Measurements from ENCODE around the gene ZNF512. TPM values are rescaled to one million over a fixed set of nuclear protein-coding genes. Genes with fewer than 3 reads are reported as not detected.
"Not testable (repeated sequence)": the region's sequence is repeated elsewhere in the genome, so short reads cannot be mapped to it uniquely, and the experiment has no call there.

Gene ZNF512
- total and polyA plus RNA-seq, 2 of the 13 experiments (the other 11 are each of a cell fraction or from before 2014, with no cell fraction given), result 29.8 to 31.0 TPM

DNA sequence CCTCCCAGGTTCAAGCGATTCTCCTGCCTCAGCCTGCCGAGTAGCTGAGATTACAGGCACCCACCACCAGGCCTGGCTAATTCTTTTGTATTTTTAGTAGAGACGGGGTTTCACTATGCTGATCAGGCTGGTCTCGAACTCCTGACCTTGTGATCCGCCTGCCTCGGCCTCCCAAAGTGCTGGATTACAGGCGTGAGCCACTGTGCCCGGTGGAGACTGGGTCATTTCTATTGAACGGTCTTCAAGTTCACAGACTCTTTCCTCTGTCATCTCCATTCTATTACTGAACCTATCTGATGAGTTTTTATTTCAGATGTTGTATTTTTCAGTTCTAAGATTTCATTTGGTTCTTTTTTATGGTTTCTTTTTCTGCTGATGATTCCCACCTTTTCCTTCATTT, 12.6 kb downstream of the ZNF512 start:
- FAIRE-seq; H3K27ac ChIP-seq (ENCODE audit: extremely low read length, insufficient read depth, low read length); ATAC-seq; H2AFZ ChIP-seq (ENCODE audit: low read length); H3K4me2 ChIP-seq (ENCODE audit: low read depth, low read length); CTCF ChIA-PET (ENCODE audit: low intra/inter-chr PET ratio, low total read pairs); DNase-seq (ENCODE audit: low spot score); H3K4me3 ChIP-seq (replicated peaks in 1 of 3; ENCODE audit: insufficient read depth in 1 of 3, low read depth in 2 of 3, low read length in 3 of 3); BruUV-seq (replicated peaks); intact Hi-C loops (cut with micrococcal nuclease; ENCODE audit: unreplicated experiment); in situ Hi-C loops (cut with HindIII; ENCODE audit: extremely low pct_ligation_motif_present, low pct_unique_long_range_greater_than_20kb); H3K9me3 ChIP-seq (ENCODE audit: low read length); H3K9ac ChIP-seq (ENCODE audit: insufficient read depth, low read depth, low read length); POLR2A ChIA-PET; H3K27me3 ChIP-seq (ENCODE audit: control insufficient read depth in 1 of 2, insufficient read depth in 2 of 2, low read length in 2 of 2): not testable (repeated sequence)
- Histone ChIP-seq H3K36me3 (replicated peaks in 1 of 2; ENCODE audit: control insufficient read depth in 1 of 2, insufficient read depth in 2 of 2, low read length in 2 of 2) (peaks cover 3 to 22% of the 10 kb centered on the region in 2 experiments; a peak in 3 of 5 replicates), H4K20me1 (ENCODE audit: insufficient read depth, low read length) (peaks cover 23% of the 10 kb centered on the region), H3K4me1 (ENCODE audit: insufficient read depth, low read length) (peaks cover 23% of the 10 kb centered on the region), H3K79me2 (ENCODE audit: insufficient read depth, low read length) (peaks cover 85% of the 10 kb centered on the region)
- 95% methylated on average over 9 of the region's 9 CpGs for WGBS (ENCODE audit: low lambda C conversion rate)
- peak; percentile 99 for TF ChIP-seq ZNF160 (CRISPR knock-in tag; IDR thresholded peaks at IDR 0.05)

GRCh38 chr2:27596627-27597026, 13.8 kb downstream of the ZNF512 start:
- Histone ChIP-seq H3K9me3 (ENCODE audit: low read length) (peaks cover 9% of the 10 kb centered on the region), H2AFZ (ENCODE audit: low read length) (no peak overlapping the region), H3K4me1 (ENCODE audit: insufficient read depth, low read length) (peaks cover 21% of the 10 kb centered on the region), H3K27me3 (ENCODE audit: control insufficient read depth in 1 of 2, insufficient read depth in 2 of 2, low read length in 2 of 2) (no peaks in the 10 kb centered on the region), H3K4me3 (replicated peaks in 1 of 3; ENCODE audit: insufficient read depth in 1 of 3, low read depth in 2 of 3, low read length in 3 of 3) (no peak overlapping the region), H3K79me2 (ENCODE audit: insufficient read depth, low read length) (peaks cover 75% of the 10 kb centered on the region), H3K4me2 (ENCODE audit: low read depth, low read length) (no peak overlapping the region), H3K9ac (ENCODE audit: insufficient read depth, low read depth, low read length) (no peak overlapping the region), H3K27ac (ENCODE audit: extremely low read length, insufficient read depth, low read length) (no peak overlapping the region), H4K20me1 (ENCODE audit: insufficient read depth, low read length) (peaks cover 23% of the 10 kb centered on the region), H3K36me3 (replicated peaks in 1 of 2; ENCODE audit: control insufficient read depth in 1 of 2, insufficient read depth in 2 of 2, low read length in 2 of 2) (peaks cover 5 to 29% of the 10 kb centered on the region in 2 experiments; a peak in 3 of 5 replicates)
- peak; percentile 53 for FAIRE-seq
- ATAC-seq, result peak; percentile 52; the same call in 2 of the 3 replicates
- no TSS peak for BruUV-seq (replicated peaks)
- in situ Hi-C loops (cut with HindIII; ENCODE audit: extremely low pct_ligation_motif_present, low pct_unique_long_range_greater_than_20kb), result no loop called here
- POLR2A ChIA-PET, result interaction anchor here (1.0 kb wide), 1 partner anchor 14 kb away, joined by 5 read pairs; the partner anchor contains the start of gene ZNF512
- intact Hi-C loops (cut with micrococcal nuclease; ENCODE audit: unreplicated experiment), result no loop called here
- DNase-seq (ENCODE audit: low spot score), result no peak
- 82% methylated on average over 1 of the region's 1 CpG for WGBS (ENCODE audit: low lambda C conversion rate)
- CTCF ChIA-PET (ENCODE audit: low intra/inter-chr PET ratio, low total read pairs), result no interaction called here
- TF ChIP-seq ZSCAN31 (CRISPR knock-in tag; IDR thresholded peaks at IDR 0.05; ENCODE audit: low read depth) (no peak), SMC3 (IDR thresholded peaks at IDR 0.05; ENCODE audit: low read length) (no peak), THAP11 (CRISPR knock-in tag; IDR thresholded peaks at IDR 0.05) (0 out of 2 replicates have a peak, but pooled peaks have one; percentile 19), ZNF34 (CRISPR knock-in tag; IDR thresholded peaks at IDR 0.05; ENCODE audit: borderline replicate concordance) (no peak), ZFP36L1 (CRISPR knock-in tag; IDR thresholded peaks at IDR 0.05) (no peak), ZGPAT (CRISPR knock-in tag; IDR thresholded peaks at IDR 0.05) (peak; percentile 26; the same call in 1 of the 2 replicates), ZFP36 (IDR thresholded peaks at IDR 0.05; ENCODE audit: borderline replicate concordance, low read depth, low read length, partially characterized antibody) (no peak), ZNF567 (CRISPR knock-in tag; IDR thresholded peaks at IDR 0.05; ENCODE audit: borderline replicate concordance) (no peak), POGZ (CRISPR knock-in tag; IDR thresholded peaks at IDR 0.05) (no peak), GPBP1L1 (CRISPR knock-in tag; IDR thresholded peaks at IDR 0.05) (no peak), ZNF121 (CRISPR knock-in tag; IDR thresholded peaks at IDR 0.05) (no peak), RBFOX2 (IDR thresholded peaks at IDR 0.05; ENCODE audit: low read depth, low read length) (no peak), ZNF768 (CRISPR knock-in tag; IDR thresholded peaks at IDR 0.05) (no peak), ZNF564 (CRISPR knock-in tag; IDR thresholded peaks at IDR 0.05) (no peak)
- TF ChIP-seq, protein P1, sequence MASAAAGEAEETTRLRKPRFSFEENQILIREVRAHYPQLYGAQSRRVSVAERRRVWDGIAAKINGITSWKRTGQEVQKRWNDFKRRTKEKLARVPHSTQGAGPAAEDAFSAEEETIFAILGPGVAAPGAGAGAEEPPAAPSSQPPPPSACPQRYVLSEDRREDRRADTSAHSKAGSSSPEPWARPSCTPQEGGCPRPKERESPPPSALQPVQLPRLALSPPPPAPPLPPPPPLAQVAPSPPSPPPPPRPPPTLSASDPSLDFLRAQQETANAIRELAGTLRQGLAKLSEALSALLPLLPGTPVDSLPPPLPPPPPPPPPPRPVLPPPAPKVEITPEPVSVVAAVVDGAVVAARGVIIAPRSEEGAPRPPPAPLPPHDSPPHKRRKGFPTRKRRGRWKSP (CRISPR knock-in tag; IDR thresholded peaks at IDR 0.05), result no peak
